ENCODE data around the gene DSP. TPM values are rescaled to one million over a fixed set of nuclear protein-coding genes. Genes with fewer than 3 reads are reported as not detected.

Gene DSP
- total and polyA plus RNA-seq, 12 donors: 4.1 to 61.4 (median 38.8) TPM

- 74 to 82% (median 79%) methylated on average over 7 to 9 of the region's 9 CpGs for WGBS, 4 donors
- no peaks in the 10 kb centered on the region for H3K9me3 ChIP-seq (replicated peaks in 1 of 3)
- H3K4me1 ChIP-seq (replicated peaks in 1 of 2): no peaks in the 10 kb centered on the region
- no peak overlapping the region for H3K27ac ChIP-seq
- no peak for DNase-seq
- H3K27me3 ChIP-seq: no peaks in the 10 kb centered on the region
- no peak overlapping the region for H3K4me3 ChIP-seq
- H3K36me3 ChIP-seq (replicated peaks in 1 of 2): no peaks in the 10 kb centered on the region
- no peak for TF ChIP-seq POLR2A (IDR thresholded peaks at IDR 0.05)
- no peak for TF ChIP-seq CTCF (IDR thresholded peaks at IDR 0.05)
- intact Hi-C loops (cut with DNase I): no loop called here
Observed at GRCh38 chr6:7632501-7633290, 91.2 kb downstream of the DSP start.

GRCh38 chr6:7633361-7633760 is 91.9 kb downstream of the DSP start:
- intact Hi-C loops (cut with DNase I): no loop called here
- 43 to 62% (median 50%) methylated on average over 4 of the region's 4 CpGs for WGBS, 4 donors
- no peaks in the 10 kb centered on the region for H3K27me3 ChIP-seq
- H3K27ac ChIP-seq: no peak overlapping the region
- no peaks in the 10 kb centered on the region for H3K4me1 ChIP-seq (replicated peaks in 1 of 2)
- DNase-seq: no peak
- H3K36me3 ChIP-seq (replicated peaks in 1 of 2): no peaks in the 10 kb centered on the region
- TF ChIP-seq CTCF (IDR thresholded peaks at IDR 0.05): no peak
- TF ChIP-seq POLR2A (IDR thresholded peaks at IDR 0.05): no peak
- H3K4me3 ChIP-seq: no peak overlapping the region
- H3K9me3 ChIP-seq (replicated peaks in 1 of 3): no peaks in the 10 kb centered on the region

GRCh38 chr6:7636151-7636550 is 94.7 kb downstream of the DSP start:
- 88 to 94% (median 90%) methylated on average over 1 of the region's 1 CpG for WGBS, 4 donors
- H3K9me3 ChIP-seq (replicated peaks in 1 of 3): no peaks in the 10 kb centered on the region
- TF ChIP-seq CTCF (IDR thresholded peaks at IDR 0.05) (no peak), POLR2A (IDR thresholded peaks at IDR 0.05) (no peak)
- no peaks in the 10 kb centered on the region for H3K4me1 ChIP-seq (replicated peaks in 1 of 2)
- H3K27me3 ChIP-seq: no peaks in the 10 kb centered on the region
- DNase-seq: no peak
- H3K27ac ChIP-seq: no peak overlapping the region
- no peak overlapping the region for H3K4me3 ChIP-seq
- intact Hi-C loops (cut with DNase I): no loop called here
- no peaks in the 10 kb centered on the region for H3K36me3 ChIP-seq (replicated peaks in 1 of 2)

Other genes with a start within 250 kb of the DSP start
- gene SSR1, start 228.5 kb upstream of the DSP start, total RNA-seq: 100 to 1,000 TPM in 5 of 9 donors, 10 to 100 TPM in 4; 42.9 to 281 (median 109) TPM
- 100 to 1,000 TPM in 1 of 3 donors, 10 to 100 TPM in 1, 1 to 10 TPM in 1; 9.7 to 211 (median 15.1) TPM for gene SSR1, start 228.5 kb upstream of the DSP start, polyA plus RNA-seq
- under 1 TPM in 4 of 9 donors, not detected in 5; 0.06 to 0.25 (median 0.16) TPM for gene CAGE1, start 151.9 kb upstream of the DSP start, total RNA-seq
- not detected for gene CAGE1, start 151.9 kb upstream of the DSP start, polyA plus RNA-seq
- 10 to 100 TPM in 7 of 9 donors, 1 to 10 TPM in 2; 6.0 to 18.8 (median 14.9) TPM for gene RIOK1, start 151.9 kb upstream of the DSP start, total RNA-seq
- gene RIOK1, start 151.9 kb upstream of the DSP start, polyA plus RNA-seq: 10 to 100 TPM in 2 of 3 donors, 1 to 10 TPM in 1; 8.6 to 21.1 (median 14.9) TPM
- 10 to 100 TPM in 5 of 9 donors, 1 to 10 TPM in 4; 2.5 to 13.1 (median 10.1) TPM for gene SNRNP48, start 48.5 kb downstream of the DSP start, total RNA-seq
- gene SNRNP48, start 48.5 kb downstream of the DSP start, polyA plus RNA-seq: 10 to 100 TPM in 1 of 3 donors, 1 to 10 TPM in 2; 3.5 to 10.5 (median 6.4) TPM
- gene BMP6, start 184.4 kb downstream of the DSP start, total RNA-seq: 10 to 100 TPM in 1 of 9 donors, 1 to 10 TPM in 8; 1.7 to 17.0 (median 4.7) TPM
- 1 to 10 TPM; 1.4 to 3.4 (median 2.6) TPM for gene BMP6, start 184.4 kb downstream of the DSP start, polyA plus RNA-seq